Measurements from ENCODE around the gene ULK4. TPM values are rescaled to one million over a fixed set of nuclear protein-coding genes. Genes with fewer than 3 reads are reported as not detected.

ULK4 gene
- total and polyA plus RNA-seq, 12 donors, result 1.6 to 24.5 (median 6.9) TPM

DNA sequence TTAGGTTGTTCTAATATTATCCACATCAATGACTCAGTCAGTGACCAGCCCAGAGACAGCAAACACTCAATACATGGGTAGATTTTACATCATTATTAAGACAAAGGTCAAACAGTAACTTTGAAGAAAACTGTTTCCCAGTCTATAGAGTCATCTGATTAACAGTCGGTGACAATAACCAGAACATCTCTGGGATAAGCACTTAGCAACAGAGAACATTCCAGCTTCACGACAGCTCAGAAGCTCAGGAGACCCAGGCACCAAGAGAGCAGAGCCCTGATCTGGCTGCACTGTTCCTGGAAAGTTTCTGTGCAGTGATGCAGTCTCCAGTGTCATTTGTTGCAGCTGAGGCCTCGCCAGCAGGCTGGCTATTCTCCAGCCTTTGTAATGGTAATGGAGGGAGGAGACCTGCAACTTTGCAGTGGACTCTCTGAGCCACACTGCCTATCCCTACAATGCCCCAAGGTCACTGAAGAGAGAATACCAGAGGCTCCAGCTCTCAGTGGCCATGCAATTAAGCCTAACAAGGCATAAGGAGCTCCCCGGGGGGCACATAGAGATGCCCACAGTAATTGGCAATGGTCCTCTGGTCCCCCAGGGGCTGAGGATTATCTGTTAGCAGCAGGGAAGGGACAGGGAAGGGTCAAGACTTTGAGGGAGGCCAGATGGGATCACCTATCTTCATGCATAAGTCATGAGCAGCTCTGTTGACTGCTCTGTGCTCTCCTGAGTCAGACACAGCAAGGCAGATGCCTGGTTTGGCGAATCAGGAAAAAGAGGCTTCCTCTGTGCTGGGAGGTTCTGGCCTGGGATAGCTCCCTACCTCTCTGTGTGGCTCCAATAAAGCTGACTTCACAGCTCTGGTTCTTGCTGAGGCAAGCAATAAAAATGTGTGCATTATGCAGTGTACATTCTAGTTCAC, 599.0 kb downstream of the ULK4 start:
- Histone ChIP-seq H3K27me3 (no peaks in the 10 kb centered on the region), H3K4me3 (no peak overlapping the region), H3K36me3 (replicated peaks in 1 of 2) (no peaks in the 10 kb centered on the region), H3K27ac (no peak overlapping the region), H3K9me3 (replicated peaks in 1 of 3) (no peaks in the 10 kb centered on the region), H3K4me1 (replicated peaks in 1 of 2) (no peaks in the 10 kb centered on the region)
- DNase-seq, result peak in 1 of 7 donors; percentile 67
- no peak for TF ChIP-seq CTCF (IDR thresholded peaks at IDR 0.05)
- no peak for TF ChIP-seq POLR2A (IDR thresholded peaks at IDR 0.05)
- 71 to 84% (median 82%) methylated on average over 3 to 5 of the region's 5 CpGs for WGBS, 4 donors
- intact Hi-C loops (cut with DNase I), result no loop called here

- Histone ChIP-seq H3K36me3 (replicated peaks in 1 of 2) (no peaks in the 10 kb centered on the region), H3K4me1 (replicated peaks in 1 of 2) (peaks cover 3 to 6% of the 10 kb centered on the region in 2 donors), H3K4me3 (no peak overlapping the region), H3K27me3 (no peaks in the 10 kb centered on the region), H3K27ac (no peak overlapping the region), H3K9me3 (replicated peaks in 1 of 3) (no peaks in the 10 kb centered on the region)
- 79 to 97% (median 86%) methylated on average over 6 to 9 of the region's 9 CpGs for WGBS, 4 donors
- DNase-seq, result no peak
- intact Hi-C loops (cut with DNase I), result no loop called here
- no peak for TF ChIP-seq CTCF (IDR thresholded peaks at IDR 0.05)
- no peak for TF ChIP-seq POLR2A (IDR thresholded peaks at IDR 0.05)
Observed at GRCh38 chr3:41357271-41357670, 604.6 kb downstream of the ULK4 start.

DNA sequence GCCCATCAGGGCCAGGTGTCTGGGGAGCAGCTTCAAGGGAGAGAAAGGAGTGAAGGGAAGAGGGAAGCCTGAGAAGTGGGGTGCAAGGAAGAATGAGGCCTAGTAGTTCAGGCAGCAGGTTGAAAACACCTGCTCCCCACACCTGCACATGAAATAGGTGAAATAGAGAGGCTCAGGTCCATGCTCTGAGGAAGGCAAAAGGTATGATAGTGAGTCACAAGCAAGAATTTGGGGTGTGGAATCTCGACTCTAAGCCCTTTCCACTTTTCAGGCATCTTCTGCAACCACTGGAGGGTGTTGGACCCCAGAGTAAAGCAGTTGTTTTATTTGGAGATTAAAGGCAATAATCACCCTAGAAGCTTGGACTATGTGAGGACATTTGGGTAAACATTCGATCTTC, 605.1 kb downstream of the ULK4 start:
- peaks cover 3 to 6% of the 10 kb centered on the region in 2 donors for H3K4me1 ChIP-seq (replicated peaks in 1 of 2)
- intact Hi-C loops (cut with DNase I), result no loop called here
- no peak overlapping the region for H3K4me3 ChIP-seq
- no peak for DNase-seq
- no peaks in the 10 kb centered on the region for H3K9me3 ChIP-seq (replicated peaks in 1 of 3)
- 72 to 92% (median 86%) methylated on average over 2 of the region's 2 CpGs for WGBS, 4 donors
- no peaks in the 10 kb centered on the region for H3K27me3 ChIP-seq
- no peaks in the 10 kb centered on the region for H3K36me3 ChIP-seq (replicated peaks in 1 of 2)
- TF ChIP-seq CTCF (IDR thresholded peaks at IDR 0.05) (no peak), POLR2A (IDR thresholded peaks at IDR 0.05) (no peak)
- no peak overlapping the region for H3K27ac ChIP-seq

- DNase-seq, result peak in 5 of 7 donors; percentile 22 to 37 (median 28)
- Histone ChIP-seq H3K27me3 (no peaks in the 10 kb centered on the region), H3K9me3 (replicated peaks in 1 of 3) (no peaks in the 10 kb centered on the region), H3K4me3 (no peak overlapping the region), H3K27ac (no peak overlapping the region), H3K4me1 (replicated peaks in 1 of 2) (peaks cover 3 to 6% of the 10 kb centered on the region in 2 donors), H3K36me3 (replicated peaks in 1 of 2) (no peaks in the 10 kb centered on the region)
- TF ChIP-seq POLR2A (IDR thresholded peaks at IDR 0.05) (no peak), CTCF (IDR thresholded peaks at IDR 0.05) (no peak)
- intact Hi-C loops (cut with DNase I), result no loop called here
- whole genome bisulfite sequencing, 4 donors, result 31 to 66% (median 54%) methylated on average over 3 of the region's 3 CpGs
Observed at GRCh38 chr3:41352510-41352909, 609.4 kb downstream of the ULK4 start.
